ENCODE measurements around the gene ARNT2. TPM values are rescaled to one million over a fixed set of nuclear protein-coding genes. Genes with fewer than 3 reads are reported as not detected.

The ARNT2 gene
- polyA plus RNA-seq, 1 of the 3 experiments (the other 2 are of a cell fraction) = 17.0 TPM

- TF ChIP-seq, protein P1, sequence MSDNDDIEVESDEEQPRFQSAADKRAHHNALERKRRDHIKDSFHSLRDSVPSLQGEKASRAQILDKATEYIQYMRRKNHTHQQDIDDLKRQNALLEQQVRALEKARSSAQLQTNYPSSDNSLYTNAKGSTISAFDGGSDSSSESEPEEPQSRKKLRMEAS (IDR thresholded peaks at IDR 0.05; ENCODE audit: low read depth) = no peak
- TF ChIP-seq SIN3A (IDR thresholded peaks at IDR 0.05; ENCODE audit: borderline replicate concordance, low read depth, low read length) (no peak), TCF12 (IDR thresholded peaks at IDR 0.05) (no peak), EP300 (IDR thresholded peaks at IDR 0.05; ENCODE audit: borderline replicate concordance in 1 of 2, low read depth in 1 of 2, low read length in 1 of 2) (no peak), TEAD4 (IDR thresholded peaks at IDR 0.05; ENCODE audit: borderline replicate concordance, insufficient read depth) (no peak), MXI1 (IDR thresholded peaks at IDR 0.05; ENCODE audit: low read depth, low read length) (no peak), SMC3 (IDR thresholded peaks at IDR 0.05; ENCODE audit: low read depth, low read length) (no peak), CTCF (IDR thresholded peaks at IDR 0.05) (no peak)
Observed at GRCh38 chr15:80379693-80380092, 24.5 kb upstream of the ARNT2 start (continued).

- Histone ChIP-seq H3K4me1 (ENCODE audit: control insufficient read depth in 1 of 2, insufficient read depth in 2 of 2, low read depth in 1 of 2, low read length in 1 of 2) (peaks cover 0 to 2% of the 10 kb centered on the region in 2 experiments; a peak in 1 of 4 replicates), H3F3A (replicated peaks; ENCODE audit: insufficient read depth) (no peaks in the 10 kb centered on the region), H3K9me3 (no peaks in the 10 kb centered on the region), H3K9ac (no peak overlapping the region), H3K27ac (ENCODE audit: low read depth in 2 of 2, low read length in 1 of 2) (no peak overlapping the region), H3K27me3 (ENCODE audit: insufficient read depth) (no peaks in the 10 kb centered on the region), H2AFZ (ENCODE audit: low read depth) (no peak overlapping the region), H3K9me2 (no peaks in the 10 kb centered on the region), H3K79me2 (ENCODE audit: insufficient read depth) (no peaks in the 10 kb centered on the region), H3K4me3 (ENCODE audit: low read depth in 2 of 2, low read length in 1 of 2) (no peak overlapping the region), H3K36me3 (replicated peaks in 1 of 2; ENCODE audit: control insufficient read depth in 1 of 2, insufficient read depth in 2 of 2, low read length in 1 of 2) (no peaks in the 10 kb centered on the region), H4K20me1 (ENCODE audit: insufficient read depth) (no peaks in the 10 kb centered on the region), H3K4me2 (no peak overlapping the region)
- no peak for DNase-seq
- POLR2A ChIA-PET = no interaction called here
- TF ChIP-seq EZH2phosphoT487 (IDR thresholded peaks at IDR 0.05; ENCODE audit: borderline replicate concordance, low read depth) = no peak
- TF ChIP-seq, protein P2, sequence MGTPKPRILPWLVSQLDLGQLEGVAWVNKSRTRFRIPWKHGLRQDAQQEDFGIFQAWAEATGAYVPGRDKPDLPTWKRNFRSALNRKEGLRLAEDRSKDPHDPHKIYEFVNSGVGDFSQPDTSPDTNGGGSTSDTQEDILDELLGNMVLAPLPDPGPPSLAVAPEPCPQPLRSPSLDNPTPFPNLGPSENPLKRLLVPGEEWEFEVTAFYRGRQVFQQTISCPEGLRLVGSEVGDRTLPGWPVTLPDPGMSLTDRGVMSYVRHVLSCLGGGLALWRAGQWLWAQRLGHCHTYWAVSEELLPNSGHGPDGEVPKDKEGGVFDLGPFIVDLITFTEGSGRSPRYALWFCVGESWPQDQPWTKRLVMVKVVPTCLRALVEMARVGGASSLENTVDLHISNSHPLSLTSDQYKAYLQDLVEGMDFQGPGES (IDR thresholded peaks at IDR 0.05; ENCODE audit: low read depth, low read length) = no peak
- TF ChIP-seq SIN3A (IDR thresholded peaks at IDR 0.05; ENCODE audit: borderline replicate concordance, low read depth, low read length) = no peak
- TF ChIP-seq, protein P3, sequence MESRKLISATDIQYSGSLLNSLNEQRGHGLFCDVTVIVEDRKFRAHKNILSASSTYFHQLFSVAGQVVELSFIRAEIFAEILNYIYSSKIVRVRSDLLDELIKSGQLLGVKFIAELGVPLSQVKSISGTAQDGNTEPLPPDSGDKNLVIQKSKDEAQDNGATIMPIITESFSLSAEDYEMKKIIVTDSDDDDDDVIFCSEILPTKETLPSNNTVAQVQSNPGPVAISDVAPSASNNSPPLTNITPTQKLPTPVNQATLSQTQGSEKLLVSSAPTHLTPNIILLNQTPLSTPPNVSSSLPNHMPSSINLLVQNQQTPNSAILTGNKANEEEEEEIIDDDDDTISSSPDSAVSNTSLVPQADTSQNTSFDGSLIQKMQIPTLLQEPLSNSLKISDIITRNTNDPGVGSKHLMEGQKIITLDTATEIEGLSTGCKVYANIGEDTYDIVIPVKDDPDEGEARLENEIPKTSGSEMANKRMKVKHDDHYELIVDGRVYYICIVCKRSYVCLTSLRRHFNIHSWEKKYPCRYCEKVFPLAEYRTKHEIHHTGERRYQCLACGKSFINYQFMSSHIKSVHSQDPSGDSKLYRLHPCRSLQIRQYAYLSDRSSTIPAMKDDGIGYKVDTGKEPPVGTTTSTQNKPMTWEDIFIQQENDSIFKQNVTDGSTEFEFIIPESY (IDR thresholded peaks at IDR 0.05; ENCODE audit: borderline replicate concordance, low read depth) = no peak
- no peak for TF ChIP-seq ELF1 (IDR thresholded peaks at IDR 0.05)
- TF ChIP-seq, protein P4, sequence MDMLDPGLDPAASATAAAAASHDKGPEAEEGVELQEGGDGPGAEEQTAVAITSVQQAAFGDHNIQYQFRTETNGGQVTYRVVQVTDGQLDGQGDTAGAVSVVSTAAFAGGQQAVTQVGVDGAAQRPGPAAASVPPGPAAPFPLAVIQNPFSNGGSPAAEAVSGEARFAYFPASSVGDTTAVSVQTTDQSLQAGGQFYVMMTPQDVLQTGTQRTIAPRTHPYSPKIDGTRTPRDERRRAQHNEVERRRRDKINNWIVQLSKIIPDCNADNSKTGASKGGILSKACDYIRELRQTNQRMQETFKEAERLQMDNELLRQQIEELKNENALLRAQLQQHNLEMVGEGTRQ (IDR thresholded peaks at IDR 0.05; ENCODE audit: borderline replicate concordance, low read depth, low read length) = no peak
- CTCF ChIA-PET = interaction anchor here (1.0 kb wide), 2 partner anchors 9 to 396 kb away, joined by 3 to 4 read pairs; no protein-coding TSS in a partner anchor
- 62% methylated on average over 3 of the region's 3 CpGs for WGBS (ENCODE audit: low lambda C conversion rate)
Observed at GRCh38 chr15:80380154-80380553, 24.0 kb upstream of the ARNT2 start.
